Astrocyte (in vitro differentiated cells and primary cell): ENCODE results near the gene EXOC4. TPM values are rescaled to one million over a fixed set of nuclear protein-coding genes. Genes with fewer than 3 reads are reported as not detected.

Source experiments
- DNase-seq: peaks from one replicate; pipeline ENCODE4 v3.0.0-alpha.2; 2010; ENCODE audit warnings: low read depth
- FAIRE-seq: peaks from 2 replicates; lab custom pipeline; 2011; peaks lifted over from hg19 to GRCh38; lab: Jason Lieb, UNC
- H2AFZ ChIP-seq: 2 replicates; pipeline ENCODE4 v1.6.0; 2012; ENCODE audit warnings: low read depth, low read length, inconsistent platforms
- H3K27ac ChIP-seq: 2 replicates; pipeline ENCODE4 v1.5.1; 2011; ENCODE audit warnings: low read depth, low read length, inconsistent platforms
- H3K27me3 ChIP-seq: 2 replicates; pipeline ENCODE4 v1.6.0; 2011; ENCODE audit warnings: low read length, inconsistent platforms; ENCODE audit not compliant: insufficient read depth
- H3K36me3 ChIP-seq: 2 replicates; pipeline ENCODE4 v1.5.1; 2011; ENCODE audit warnings: low read length, inconsistent platforms; ENCODE audit not compliant: insufficient read depth
- H3K4me1 ChIP-seq: 2 replicates; pipeline ENCODE4 v1.5.1; 2011; ENCODE audit warnings: low read length, inconsistent platforms; ENCODE audit not compliant: insufficient read depth
- H3K4me2 ChIP-seq: 2 replicates; pipeline ENCODE4 v1.6.0; 2012; ENCODE audit warnings: low read length, inconsistent platforms
- H3K4me3 ChIP-seq: 2 replicates; pipeline ENCODE4 v1.5.1; 2011; ENCODE audit warnings: low read depth, mild to moderate bottlenecking, low read length, inconsistent platforms; ENCODE audit not compliant: insufficient read depth
- H3K79me2 ChIP-seq: 2 replicates; pipeline ENCODE4 v1.6.0; 2012; ENCODE audit warnings: mild to moderate bottlenecking, low read length, inconsistent platforms; ENCODE audit not compliant: insufficient read depth
- H3K9ac ChIP-seq: 2 replicates; pipeline ENCODE4 v1.6.0; 2012; ENCODE audit warnings: mild to moderate bottlenecking, low read length, inconsistent platforms
- H3K9me3 ChIP-seq: 2 replicates; pipeline ENCODE4 v1.5.1; 2012; ENCODE audit warnings: low read depth, mild to moderate bottlenecking, low read length, inconsistent platforms; ENCODE audit not compliant: insufficient read depth
- H4K20me1 ChIP-seq: 2 replicates; pipeline ENCODE4 v1.6.0; 2012; ENCODE audit warnings: low read length, inconsistent platforms; ENCODE audit not compliant: insufficient read depth
- H3K27ac Mint-ChIP-seq: one replicate; pipeline ENCODE4 v1.8.0; 2021; ENCODE audit warnings: mild to moderate bottlenecking, mixed read lengths; ENCODE audit not compliant: unreplicated experiment
- H3K27me3 Mint-ChIP-seq: one replicate; pipeline ENCODE4 v1.8.0; 2021; ENCODE audit warnings: low read depth, mixed read lengths; ENCODE audit not compliant: unreplicated experiment
- H3K36me3 Mint-ChIP-seq: one replicate; pipeline ENCODE4 v1.8.0; 2021; ENCODE audit warnings: low read depth, mixed read lengths; ENCODE audit not compliant: unreplicated experiment
- H3K4me1 Mint-ChIP-seq: one replicate; pipeline ENCODE4 v1.8.0; 2021; ENCODE audit warnings: low read depth, mixed read lengths; ENCODE audit not compliant: unreplicated experiment
- H3K4me3 Mint-ChIP-seq: one replicate; pipeline ENCODE4 v1.8.0; 2021; ENCODE audit warnings: mild to moderate bottlenecking, moderate library complexity, mixed read lengths; ENCODE audit not compliant: unreplicated experiment
- H3K9me3 Mint-ChIP-seq: one replicate; pipeline ENCODE4 v1.8.0; 2021; ENCODE audit warnings: mild to moderate bottlenecking, mixed read lengths; ENCODE audit not compliant: unreplicated experiment
- CTCF ChIP-seq: IDR thresholded peaks from 2 replicates; pipeline ENCODE4 v1.5.1; 2011; ENCODE audit warnings: low read depth, mild to moderate bottlenecking, inconsistent platforms, low read length, moderate library complexity; ENCODE audit not compliant: insufficient read depth
- EZH2 ChIP-seq: IDR thresholded peaks from 2 replicates; pipeline ENCODE4 v1.6.1; 2012; ENCODE audit warnings: mild to moderate bottlenecking, low read length, inconsistent platforms; ENCODE audit not compliant: insufficient read depth
- total RNA-seq: library from RNA; stranded (reverse); gene quantifications from 2 replicates; pipeline ENCODE4 v1.2.1, GENCODE V29; 2021

EXOC4 gene
- total RNA-seq, 1 donor from 2014 or later, result 57.5 TPM

DNA sequence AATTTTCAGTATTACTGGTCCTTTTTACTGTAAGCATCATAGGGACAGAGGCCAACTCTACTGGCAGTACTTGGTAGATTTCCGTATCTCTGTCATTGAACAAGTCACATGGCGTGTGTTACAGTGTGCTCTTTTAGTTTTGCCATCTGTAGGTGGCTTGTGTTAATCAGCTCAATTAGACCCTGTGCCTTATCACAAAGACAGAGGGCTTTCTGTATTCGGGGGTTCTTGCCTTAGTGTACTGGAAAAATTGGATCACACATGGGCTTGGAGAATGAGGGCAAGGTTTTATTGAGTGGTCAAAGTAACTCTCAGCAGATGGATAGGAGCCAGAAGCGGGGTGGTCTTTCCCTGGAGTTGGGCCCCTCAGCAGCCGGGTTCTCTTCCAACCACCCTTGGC, 853.0 kb downstream of the EXOC4 start:
- H3K4me3 ChIP-seq, result no peak overlapping the region
- H3K36me3 ChIP-seq, result no peaks in the 10 kb centered on the region
- H3K79me2 ChIP-seq, result no peaks in the 10 kb centered on the region
- no peak overlapping the region for H2AFZ ChIP-seq
- H3K27ac ChIP-seq, result no peak overlapping the region
- no peak overlapping the region for H3K4me2 ChIP-seq
- no peak for FAIRE-seq
- no peaks in the 10 kb centered on the region for H3K27me3 ChIP-seq
- H3K9ac ChIP-seq, result no peak overlapping the region
- Mint-ChIP-seq H3K27ac (no peak overlapping the region), H3K36me3 (no peaks in the 10 kb centered on the region), H3K27me3 (no peaks in the 10 kb centered on the region), H3K9me3 (no peaks in the 10 kb centered on the region), H3K4me3 (no peak overlapping the region), H3K4me1 (no peaks in the 10 kb centered on the region)
- TF ChIP-seq EZH2 (no peak), CTCF (no peak)
- H3K4me1 ChIP-seq, result no peaks in the 10 kb centered on the region
- no peaks in the 10 kb centered on the region for H4K20me1 ChIP-seq
- H3K9me3 ChIP-seq, result no peaks in the 10 kb centered on the region
- no peak for DNase-seq

GRCh38 chr7:134108802-134109201, 855.9 kb downstream of the EXOC4 start:
- H3K4me3 ChIP-seq, result no peak overlapping the region
- no peaks in the 10 kb centered on the region for H3K27me3 Mint-ChIP-seq
- no peaks in the 10 kb centered on the region for H3K4me1 Mint-ChIP-seq
- H3K27ac ChIP-seq, result no peak overlapping the region
- DNase-seq, result no peak
- no peaks in the 10 kb centered on the region for H3K79me2 ChIP-seq
- no peaks in the 10 kb centered on the region for H3K27me3 ChIP-seq
- no peak overlapping the region for H3K4me3 Mint-ChIP-seq
- TF ChIP-seq EZH2 (no peak), CTCF (no peak)
- H3K9ac ChIP-seq, result no peak overlapping the region
- H4K20me1 ChIP-seq, result no peaks in the 10 kb centered on the region
- no peak overlapping the region for H2AFZ ChIP-seq
- H3K36me3 ChIP-seq, result no peaks in the 10 kb centered on the region
- no peaks in the 10 kb centered on the region for H3K36me3 Mint-ChIP-seq
- no peak overlapping the region for H3K27ac Mint-ChIP-seq
- FAIRE-seq, result no peak
- H3K4me2 ChIP-seq, result no peak overlapping the region
- no peaks in the 10 kb centered on the region for H3K9me3 ChIP-seq
- H3K9me3 Mint-ChIP-seq, result peaks cover 2% of the 10 kb centered on the region
- no peaks in the 10 kb centered on the region for H3K4me1 ChIP-seq

GRCh38 chr7:134113655-134114054, 860.8 kb downstream of the EXOC4 start:
- H3K79me2 ChIP-seq, result no peaks in the 10 kb centered on the region
- no peaks in the 10 kb centered on the region for H3K27me3 ChIP-seq
- no peak overlapping the region for H2AFZ ChIP-seq
- H3K9ac ChIP-seq, result no peak overlapping the region
- no peak for FAIRE-seq
- TF ChIP-seq EZH2, result no peak
- TF ChIP-seq CTCF, result no peak
- no peak overlapping the region for H3K4me3 Mint-ChIP-seq
- no peak overlapping the region for H3K4me2 ChIP-seq
- peaks cover 2% of the 10 kb centered on the region for H3K9me3 Mint-ChIP-seq
- no peaks in the 10 kb centered on the region for H3K9me3 ChIP-seq
- no peak overlapping the region for H3K4me3 ChIP-seq
- H3K36me3 ChIP-seq, result no peaks in the 10 kb centered on the region
- H3K4me1 ChIP-seq, result no peaks in the 10 kb centered on the region
- no peaks in the 10 kb centered on the region for H4K20me1 ChIP-seq
- H3K27ac Mint-ChIP-seq, result no peak overlapping the region
- no peak for DNase-seq
- H3K36me3 Mint-ChIP-seq, result no peaks in the 10 kb centered on the region
- no peaks in the 10 kb centered on the region for H3K4me1 Mint-ChIP-seq
- H3K27ac ChIP-seq, result no peak overlapping the region
- H3K27me3 Mint-ChIP-seq, result no peaks in the 10 kb centered on the region
